ENCODE data around the gene PKDREJ.

Gene PKDREJ

DNA sequence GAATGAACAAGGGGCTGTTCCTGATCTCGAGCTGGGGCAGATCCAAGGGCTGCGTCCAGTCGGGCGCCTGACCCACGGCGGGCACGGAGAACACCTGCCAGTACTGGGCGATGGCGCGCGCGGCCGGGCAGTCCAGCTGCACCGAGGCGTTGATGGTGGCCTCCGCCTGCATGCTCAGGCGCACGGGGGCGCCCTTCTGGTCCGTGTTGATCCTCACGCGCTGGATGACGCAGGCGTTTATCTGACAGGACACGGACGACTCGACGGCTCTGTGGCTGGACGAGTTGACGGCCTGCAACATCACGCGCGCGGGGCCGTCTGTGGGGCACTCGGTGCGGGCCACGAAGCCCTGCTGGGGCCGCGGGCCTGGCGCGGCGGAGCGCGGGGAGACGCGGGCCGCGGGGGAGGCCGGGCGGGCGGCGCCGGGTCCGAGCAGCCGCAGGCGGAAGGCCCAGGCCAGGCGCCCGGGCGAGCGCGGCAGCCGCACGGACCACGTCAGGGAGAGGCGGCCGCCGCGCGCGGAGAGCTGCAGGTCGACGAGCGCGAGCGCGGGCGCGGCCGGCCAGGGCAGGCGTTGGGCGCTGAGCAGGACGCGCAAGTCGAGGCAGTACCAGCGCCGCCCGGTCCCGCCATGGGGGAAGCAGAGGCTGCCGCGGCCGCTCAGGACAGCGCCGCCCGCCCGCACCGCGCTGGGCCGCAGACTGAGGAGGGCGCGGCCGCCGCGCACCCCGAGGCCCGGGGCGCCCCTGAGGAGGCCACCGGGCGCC is 511 bp downstream of the PKDREJ start:
- no peak for DNase-seq

DNA sequence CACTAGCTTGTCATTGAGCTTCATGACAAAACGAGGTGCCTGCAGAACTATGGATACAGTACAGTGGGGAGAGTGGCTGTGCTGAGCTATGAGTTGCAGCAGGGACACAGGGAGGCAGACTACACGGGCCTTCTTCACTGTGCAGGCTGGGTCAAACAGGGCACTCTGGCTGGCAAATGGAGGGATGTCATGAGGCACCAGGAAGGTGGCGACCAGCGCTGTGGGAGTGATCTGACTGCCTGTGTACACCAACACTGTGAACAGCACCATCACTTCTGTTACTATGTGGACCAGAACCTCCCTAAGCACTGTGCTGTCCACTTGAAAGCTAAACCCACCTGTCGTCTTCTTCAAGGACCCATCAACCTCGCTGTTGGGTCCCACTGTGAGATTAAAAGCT is 3.1 kb downstream of the PKDREJ start:
- no peak for DNase-seq

DNA sequence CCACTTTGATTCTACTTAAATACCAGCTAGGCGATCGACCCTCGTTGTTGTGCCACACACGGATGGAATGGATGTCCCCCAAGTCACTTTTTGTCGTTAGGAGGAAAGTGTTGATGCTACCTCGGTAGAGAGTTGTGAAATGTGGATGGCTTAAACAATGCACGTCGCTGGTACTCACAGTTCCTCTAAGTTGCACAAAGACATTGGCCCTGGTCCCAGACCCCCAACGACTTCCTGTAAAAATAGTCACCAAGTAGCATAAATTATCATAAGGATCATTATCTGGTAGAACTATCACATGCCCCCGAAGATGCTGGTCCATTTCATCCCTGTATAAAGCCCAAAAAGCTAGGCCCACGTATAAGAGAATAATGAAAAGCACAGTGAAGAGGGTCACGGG is 3.8 kb downstream of the PKDREJ start:
- no peak for DNase-seq

DNA sequence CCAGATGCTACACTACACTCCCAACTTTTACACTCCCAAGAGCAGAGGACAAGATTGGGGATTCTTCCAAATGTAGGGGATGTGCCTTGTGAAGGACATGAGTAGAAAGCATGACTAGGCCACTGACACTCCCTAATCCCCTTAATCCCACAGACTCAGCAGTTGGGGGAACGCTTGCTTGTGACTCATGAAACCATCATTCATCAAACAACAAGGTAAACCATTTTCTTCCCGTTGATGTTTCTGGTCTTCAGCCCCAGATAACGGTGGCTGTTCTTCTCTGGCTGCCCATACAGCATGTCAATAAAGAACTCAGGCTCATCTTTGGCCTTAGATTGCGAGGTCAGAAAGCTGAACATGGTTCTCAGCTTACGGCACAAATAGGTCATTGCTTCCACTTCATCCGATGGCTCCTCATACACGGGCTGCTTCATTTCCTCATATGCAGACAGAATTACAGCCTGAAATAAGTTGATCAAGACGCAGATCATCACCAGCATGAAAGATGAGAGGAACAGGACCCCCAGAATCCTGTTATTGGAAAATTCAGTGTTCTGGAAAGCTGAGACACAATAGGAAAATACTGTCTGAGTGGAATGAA is 6.7 kb downstream of the PKDREJ start:
- DNase-seq: no peak

DNA sequence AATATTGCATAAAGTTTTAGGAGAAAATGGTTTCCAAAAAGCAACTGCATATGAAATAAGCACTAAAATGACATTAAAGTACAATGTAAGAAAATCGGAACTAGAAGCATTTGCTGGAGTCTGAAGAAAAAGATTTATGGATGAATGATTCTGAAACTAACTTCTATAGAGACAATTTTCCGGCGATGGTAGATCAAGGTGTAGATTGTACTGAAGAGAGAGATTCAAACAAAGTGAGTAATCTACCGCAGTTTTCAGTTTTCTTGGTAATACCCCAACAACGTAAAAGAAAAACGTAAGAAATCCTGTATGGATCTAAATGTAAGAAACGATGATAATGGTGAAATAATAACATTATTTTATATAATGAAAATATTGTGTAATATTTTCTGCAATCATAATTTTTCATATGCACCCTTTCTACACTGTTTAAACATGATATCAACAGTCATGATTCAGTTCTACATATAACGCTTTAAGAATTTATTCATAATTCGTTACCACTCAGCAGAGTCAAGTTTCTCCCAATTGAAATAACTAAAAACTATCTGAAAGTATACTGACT is 11.2 kb downstream of the PKDREJ start:
- no peak for DNase-seq

DNA sequence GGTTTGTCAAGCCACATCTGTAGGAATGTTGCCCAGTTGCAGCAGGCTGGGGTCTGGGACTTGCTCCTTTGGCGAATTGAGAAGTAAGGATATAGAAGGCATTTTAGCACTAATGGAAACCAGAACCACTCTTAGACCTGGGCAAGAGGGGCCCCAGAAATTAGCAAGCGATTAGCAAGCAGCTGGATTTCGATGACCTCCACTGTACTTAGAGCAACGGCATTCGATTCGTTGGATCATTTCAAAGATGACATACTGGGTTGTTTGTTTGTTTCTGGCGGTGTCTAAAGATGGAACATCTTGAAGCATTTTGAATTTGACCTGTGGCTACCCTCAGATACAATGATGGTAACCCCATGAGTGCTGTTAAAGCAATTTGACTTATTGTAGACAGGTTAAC is 11.9 kb downstream of the PKDREJ start:
- no peak for DNase-seq

DNA sequence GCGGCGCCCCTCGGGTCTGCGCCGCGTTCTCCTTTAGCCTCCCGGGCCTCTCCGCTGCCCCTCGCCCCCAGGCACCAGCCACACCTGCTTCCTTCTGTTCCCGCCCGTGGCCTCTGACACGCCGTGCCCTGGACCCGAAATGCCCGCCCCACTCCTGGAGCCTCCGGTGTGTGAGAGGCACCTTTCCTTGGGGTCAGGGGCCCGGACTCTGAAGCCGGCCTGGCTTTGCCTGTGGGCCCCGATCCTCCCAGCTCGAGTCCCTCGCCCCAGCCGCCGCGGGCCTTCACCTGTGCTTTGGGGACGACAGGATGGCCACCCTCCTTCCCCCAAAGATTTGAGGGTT is 12.4 kb downstream of the PKDREJ start:
- peak; percentile 6 for DNase-seq

DNA sequence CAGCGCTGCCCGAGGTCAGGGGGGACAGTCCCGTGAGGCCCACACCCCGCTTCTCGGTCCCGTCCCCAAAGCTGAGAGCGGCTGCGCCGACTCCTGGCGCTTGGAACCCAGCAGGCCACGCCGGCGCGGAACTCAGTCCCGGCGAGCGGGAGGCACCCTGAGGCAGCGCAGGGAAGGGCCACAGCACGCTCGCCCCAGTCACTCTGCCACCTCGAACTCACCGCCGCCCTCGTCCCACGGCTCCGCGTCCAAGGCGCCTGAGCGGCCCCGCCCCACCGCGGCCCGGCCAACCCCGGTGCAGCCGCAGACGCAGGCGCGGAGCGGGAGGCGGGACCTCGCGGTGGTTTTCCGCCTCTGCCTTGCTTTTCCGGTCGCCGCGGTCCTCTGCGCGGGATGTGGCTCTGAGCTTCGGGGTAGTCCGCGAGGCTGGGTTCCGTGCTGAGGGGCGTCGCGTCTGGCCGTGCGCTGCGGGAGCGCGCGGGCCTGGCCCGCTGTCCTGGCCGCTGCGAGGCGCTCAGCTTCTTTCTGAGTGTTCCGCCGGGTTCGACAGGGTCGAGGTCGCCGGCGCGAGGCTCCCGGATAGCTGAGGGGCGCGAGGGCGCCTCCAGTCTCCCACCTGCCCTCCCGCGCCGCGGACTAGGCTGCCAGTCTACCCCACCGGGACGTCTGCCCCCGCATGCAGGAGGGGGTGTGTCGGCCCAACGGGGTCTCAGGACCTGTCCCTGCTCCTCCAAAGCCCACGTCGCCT is 12.9 kb downstream of the PKDREJ start, which contains the start of gene CDPF1:
Gene CDPF1 (minus strand): TSS at position 259 of the 748 bp plus-strand sequence. CDS start 2,009 bp downstream, outside the sequence.
- DNase-seq: peak; percentile 90

DNA sequence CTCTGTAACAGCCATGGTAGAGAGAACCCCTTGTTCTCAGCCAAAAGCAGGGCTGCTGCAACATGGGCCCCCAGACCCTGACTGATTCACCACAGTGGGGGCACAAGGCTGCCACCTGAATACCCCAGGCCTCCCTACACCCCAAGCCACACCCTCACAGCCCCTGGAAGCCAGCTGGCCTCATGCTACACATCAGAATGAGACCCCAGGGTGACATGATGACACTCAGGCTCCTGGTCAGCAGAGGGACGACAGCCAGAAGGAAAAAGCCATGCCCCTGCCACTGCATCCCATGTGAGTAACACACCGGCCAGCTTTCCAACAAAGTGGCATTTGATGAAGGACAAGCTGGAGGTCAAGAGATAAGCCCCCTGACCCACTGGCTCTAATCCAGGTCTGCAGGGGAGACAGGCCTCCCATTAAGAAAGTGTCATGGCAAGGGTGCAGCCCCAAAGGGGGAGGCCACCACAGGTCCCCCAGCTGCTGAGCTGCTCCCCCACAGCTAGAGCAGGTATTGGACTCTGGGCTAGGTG is 15.6 kb downstream of the PKDREJ start:
- no peak for DNase-seq

DNA sequence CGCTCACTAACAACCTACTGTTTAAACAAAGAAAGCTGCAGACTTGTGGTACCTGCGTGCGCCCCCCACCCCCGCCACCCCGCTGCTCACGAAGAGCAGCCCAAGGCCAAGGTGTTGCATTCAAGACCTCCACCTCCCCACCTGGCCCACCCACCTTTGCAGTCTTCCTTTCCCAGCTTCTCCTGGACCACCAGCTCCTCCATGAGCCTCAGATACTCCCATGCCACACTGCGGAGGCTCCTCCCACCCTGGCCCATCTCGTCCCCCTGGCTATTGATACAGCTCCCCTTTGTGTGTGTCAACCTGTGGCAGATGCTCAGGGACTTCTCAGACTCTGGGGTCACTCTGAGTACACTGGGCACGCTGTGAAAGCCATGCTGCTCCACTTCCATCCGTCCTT is 17.0 kb downstream of the PKDREJ start:
- no peak for DNase-seq

DNA sequence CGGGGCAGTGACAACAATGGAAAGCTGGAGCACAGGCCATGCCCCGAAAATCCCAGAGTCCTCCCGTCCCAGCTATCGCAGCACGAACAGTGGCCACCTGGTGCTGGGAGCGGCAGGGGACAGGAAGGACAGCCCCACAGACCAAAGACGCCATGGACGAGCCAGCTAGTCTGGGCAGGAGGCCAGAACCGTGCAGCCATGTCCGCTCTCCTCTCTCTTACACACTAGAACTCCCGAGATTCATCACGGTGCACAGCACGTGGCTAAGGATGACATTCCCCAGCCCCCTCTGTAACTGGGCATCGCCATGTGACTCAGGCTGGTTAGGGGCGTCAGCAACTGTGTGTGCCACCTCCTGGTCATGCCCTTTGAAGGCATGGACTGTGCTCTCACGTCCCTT is 17.6 kb downstream of the PKDREJ start:
- DNase-seq: no peak

DNA sequence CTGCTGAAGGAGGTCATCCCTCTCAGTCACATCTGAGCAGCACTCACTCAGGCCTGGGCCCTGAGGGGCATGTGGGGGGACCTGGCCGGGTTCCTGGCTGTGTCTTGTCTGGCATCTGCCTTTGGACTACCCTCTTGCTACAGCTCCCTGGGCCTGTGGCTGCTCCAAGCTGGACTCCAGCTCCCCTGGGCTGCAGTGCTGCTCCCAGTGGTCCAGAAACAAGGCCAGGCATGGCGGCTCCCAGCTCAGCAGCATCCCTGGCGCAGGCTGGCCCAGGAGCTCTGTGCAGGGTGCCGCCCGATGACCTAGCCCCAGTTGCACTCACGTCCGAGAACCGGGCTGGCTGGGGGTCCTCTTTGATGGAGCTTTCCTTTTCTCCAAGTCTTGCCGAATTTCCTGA is 18.4 kb downstream of the PKDREJ start:
- DNase-seq: no peak

DNA sequence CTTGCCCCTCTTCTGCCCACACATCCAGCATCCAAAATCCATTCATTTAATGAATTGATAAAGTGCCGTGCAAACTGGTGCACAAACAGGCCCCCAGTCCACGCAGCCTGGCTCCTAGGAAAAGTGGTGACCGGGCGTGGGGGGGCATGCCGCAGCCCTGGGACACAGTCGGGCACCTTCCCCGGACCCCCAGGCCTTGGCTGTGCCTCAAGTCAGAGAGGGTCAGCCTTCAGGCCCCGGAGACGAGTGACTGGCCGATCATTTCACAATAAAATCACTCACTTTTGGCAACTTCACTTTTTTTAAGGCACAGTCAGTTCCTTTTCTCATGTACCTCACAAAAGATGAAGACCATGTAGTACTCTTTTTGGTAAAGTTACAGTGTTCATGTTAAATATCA is 21.1 kb downstream of the PKDREJ start:
- DNase-seq: no peak

DNA sequence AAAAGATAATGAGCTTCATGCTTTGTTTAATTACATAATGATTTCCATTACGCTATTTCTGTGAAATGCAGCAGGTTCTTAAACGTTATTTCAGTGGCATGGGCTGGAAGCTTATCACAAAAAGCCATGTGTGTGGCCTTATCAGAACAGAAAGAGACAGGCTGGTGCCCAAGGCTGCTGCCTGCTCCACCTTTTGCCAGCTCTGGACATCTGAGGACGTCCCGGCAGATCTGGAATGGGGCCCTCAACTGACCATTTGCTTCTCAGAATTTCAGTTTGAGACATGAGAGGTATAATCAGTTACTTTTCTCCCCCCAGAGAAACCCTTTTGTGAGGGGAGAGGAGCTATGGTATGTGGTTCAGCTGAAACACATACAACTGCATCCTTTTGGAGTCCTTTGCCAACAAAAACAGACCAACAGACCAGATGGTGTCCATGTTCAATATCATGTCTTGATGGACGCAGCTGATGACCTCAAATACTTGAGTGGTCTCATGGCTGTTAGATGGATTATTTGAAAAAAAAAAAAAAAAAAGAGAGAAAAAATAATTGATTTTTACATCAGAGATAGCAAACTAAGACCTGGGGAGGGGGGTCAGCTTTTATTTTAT is 21.6 kb downstream of the PKDREJ start:
- DNase-seq: no peak

DNA sequence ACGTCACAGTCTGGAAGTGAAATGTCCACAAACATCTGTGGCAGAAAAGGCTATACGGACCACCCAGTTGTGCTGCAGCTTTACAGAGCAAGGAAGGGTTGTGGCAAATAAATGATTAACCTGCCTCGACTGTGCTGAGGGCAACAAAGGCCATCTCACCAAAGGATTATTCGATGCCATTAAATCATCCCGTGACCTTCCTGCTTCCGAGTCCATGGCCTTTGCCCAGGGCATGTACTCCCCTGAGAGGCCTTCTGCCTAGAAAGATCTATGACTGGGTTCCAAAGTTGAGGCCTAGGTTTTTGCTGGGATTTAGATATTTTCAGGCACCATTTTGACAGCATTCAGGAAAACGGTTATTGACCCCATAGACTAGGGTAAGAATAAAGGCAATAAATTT is 22.2 kb downstream of the PKDREJ start:
- DNase-seq: no peak

DNA sequence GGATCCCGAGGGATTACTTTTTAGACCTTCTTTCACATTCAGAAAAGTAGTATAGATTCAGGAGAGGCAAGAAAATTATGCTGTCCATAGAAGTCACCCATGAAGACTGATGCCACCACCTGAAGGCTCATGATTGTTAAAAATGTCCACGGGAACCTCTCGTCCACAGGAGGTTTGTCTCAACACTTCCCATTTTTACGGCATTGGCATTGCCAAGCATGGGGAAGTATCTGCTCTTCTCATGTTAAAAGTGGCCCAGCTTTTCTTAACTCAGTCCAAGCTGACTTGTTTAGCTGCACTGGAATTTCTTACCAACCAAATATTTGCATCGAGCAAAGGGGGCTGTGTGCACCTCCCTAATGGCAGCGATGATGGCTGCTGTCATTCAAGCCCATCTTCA is 22.6 kb downstream of the PKDREJ start:
- no peak for DNase-seq

DNA sequence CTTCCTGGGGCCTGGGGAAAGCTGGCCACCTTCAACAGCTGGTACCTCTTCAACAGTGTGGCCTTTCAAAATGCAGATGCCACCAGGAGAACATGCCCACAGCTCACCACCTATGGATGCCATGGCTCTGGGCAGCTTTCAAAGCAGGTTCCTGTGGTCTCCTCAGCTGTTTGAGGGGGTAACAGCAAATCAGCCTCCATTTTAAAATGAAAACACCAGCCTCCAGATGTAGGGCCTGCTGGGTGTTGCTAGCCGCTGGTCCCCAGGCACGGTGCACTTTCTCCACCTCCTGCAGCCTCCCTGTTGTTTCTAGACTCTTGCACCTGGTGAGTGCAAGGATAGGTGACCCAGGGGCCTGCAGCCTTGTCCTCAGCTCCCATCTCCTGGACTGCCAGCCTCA is 23.1 kb downstream of the PKDREJ start:
- no peak for DNase-seq

DNA sequence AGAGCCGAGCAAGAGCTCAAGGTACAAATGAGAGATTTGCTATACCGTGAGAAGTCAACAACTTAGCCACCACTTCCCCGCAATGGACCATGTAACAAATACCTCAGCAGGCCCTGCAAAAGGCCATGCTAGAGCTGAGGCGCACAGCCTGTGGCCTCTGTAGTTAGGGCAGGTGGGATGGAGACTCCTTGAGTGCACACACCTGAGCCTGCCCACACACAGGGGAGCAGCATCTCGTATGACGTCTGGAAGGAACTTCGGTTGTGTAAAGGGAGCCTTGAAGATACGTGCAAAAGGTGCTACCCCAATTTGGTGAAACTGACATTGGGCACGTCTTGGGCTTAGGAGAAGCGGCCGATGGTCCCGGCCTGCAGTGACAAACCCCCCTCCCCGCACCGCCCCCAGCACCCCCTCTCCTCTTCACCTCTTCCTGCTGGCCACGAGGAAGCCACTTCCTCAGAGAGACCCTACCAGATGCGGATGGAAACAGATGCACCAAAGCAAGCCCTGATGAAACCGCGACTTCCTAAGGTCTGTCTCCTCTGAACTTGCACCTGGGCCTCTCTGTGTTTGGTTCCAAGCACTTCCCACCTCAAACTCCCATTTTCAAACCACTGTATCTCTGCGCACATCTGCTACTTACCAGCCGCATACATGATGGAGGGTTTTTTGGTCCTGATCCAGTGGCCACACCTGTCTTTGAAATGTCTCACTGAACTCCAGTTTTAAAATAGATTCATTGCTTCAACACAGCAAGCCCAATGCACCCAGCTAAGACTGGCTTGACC is 23.7 kb downstream of the PKDREJ start:
- no peak for DNase-seq

DNA sequence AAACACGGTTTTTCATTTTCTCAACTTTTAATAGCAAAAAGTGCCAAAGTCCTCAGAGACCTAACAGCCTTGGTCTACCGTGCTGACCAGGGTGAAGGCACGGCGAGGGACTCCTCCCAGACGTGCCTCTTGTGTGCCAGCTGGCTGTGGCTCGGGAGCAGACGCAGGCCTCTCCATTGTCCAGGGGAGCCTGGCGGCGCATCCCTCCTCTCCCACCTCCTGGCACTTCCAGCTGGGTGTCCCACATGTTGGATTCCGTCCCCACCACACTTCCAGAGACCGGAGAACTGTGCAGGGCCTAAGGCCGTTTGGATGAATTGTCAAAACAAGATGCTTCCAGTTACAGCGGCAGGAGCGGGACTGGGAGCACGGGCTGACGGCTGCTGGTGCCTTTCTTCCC is 24.6 kb downstream of the PKDREJ start:
- no peak for DNase-seq

DNA sequence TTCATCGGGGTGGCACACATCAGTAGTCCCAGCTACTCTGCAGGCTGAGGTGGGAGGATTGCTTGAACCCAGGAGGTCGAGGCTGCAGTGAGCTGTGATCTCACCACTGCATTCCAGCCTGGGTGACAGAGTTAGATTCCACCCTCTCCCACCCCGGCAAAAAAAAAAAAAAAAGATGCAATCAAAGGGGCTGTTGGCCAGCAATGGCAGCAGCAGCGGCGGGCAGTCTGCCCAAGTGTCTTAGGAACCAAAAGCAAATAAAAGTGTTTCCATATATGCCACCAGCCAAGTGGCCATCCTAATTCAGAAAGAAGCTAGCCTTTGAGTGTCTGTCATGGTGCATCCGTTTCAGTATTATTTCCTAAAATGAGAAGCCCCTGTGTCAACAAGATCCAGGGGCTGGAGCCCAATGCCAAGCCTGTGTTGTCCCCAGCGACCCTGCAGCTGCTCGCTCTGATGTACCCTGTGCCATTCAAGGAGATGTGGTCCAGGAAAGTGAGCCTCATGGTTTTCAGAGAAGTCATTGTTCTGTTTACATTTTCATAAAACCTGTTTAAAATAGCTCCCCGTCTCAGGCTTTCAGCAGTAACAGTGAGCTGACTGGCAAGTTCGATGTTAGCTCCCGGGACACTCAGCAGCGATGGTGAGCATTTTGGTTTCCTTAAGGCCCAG is 25.6 kb downstream of the PKDREJ start:
- DNase-seq: no peak

DNA sequence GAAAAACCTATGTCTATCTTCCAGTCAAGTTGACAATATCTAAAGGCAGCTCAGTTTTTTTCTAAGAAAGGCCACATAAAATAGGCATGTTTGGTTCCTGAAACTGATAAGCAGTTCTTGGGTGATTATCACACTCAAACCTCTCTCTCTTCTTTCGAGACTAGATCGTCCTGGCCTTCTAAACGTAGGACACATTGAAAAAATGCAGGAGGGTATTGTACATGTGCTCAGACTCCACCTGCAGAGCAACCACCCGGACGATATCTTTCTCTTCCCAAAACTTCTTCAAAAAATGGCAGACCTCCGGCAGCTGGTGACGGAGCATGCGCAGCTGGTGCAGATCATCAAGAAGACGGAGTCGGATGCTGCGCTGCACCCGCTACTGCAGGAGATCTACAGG is 28.2 kb downstream of the PKDREJ start:
- DNase-seq: no peak

DNA sequence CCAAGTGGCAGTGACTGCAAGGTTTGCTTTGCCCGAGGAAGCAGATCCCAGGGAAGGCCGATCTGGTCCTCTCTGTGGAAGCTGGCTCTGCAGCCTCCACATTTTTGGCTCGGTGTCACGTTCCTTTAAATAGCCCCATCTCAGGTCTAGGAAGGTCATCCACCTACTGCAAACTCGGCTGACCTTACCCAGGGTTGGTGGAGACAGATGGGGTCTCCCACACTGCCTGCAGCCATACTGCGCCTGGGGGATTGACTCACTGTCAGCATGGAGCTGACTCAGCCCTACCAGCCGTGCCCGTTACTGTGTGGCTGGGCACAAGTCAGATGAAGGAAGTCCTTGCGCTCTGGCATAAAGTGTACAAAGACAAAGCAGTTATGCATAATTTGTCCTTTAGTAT is 29.9 kb downstream of the PKDREJ start:
- no peak for DNase-seq

Measured in activated effector memory CD4-positive, alpha-beta T cell treated with Interleukin-2 at 50 U/mL for 16 hours (primary cell).